NCI-H1930 (cell line): ENCODE results near the gene NUTM2B.
"Not testable (repeated sequence)": the region's sequence is repeated elsewhere in the genome, so short reads cannot be mapped to it uniquely, and the experiment has no call there.

Experiments
- DNase-seq, 2 experiments: peaks; one replicate each; lab custom pipeline; 2025; lab: John Stamatoyannopoulos, UW

NUTM2B gene

GRCh38 chr10:79726620-79727019 is 23.6 kb downstream of the NUTM2B start:
- DNase-seq = peak in 1 of 2 experiments; percentile 24

- not testable (repeated sequence) for DNase-seq
Measured at GRCh38 chr10:79744844-79745243, 41.8 kb downstream of the NUTM2B start.

GRCh38 chr10:79748510-79748909 is 45.5 kb downstream of the NUTM2B start:
- not testable (repeated sequence) for DNase-seq

GRCh38 chr10:79753601-79754000 is 50.6 kb downstream of the NUTM2B start:
- not testable (repeated sequence) for DNase-seq

- not testable (repeated sequence) for DNase-seq
Measured at GRCh38 chr10:79758297-79758993, 55.4 kb downstream of the NUTM2B start.
